Stimulated activated CD4-positive, alpha-beta T cell treated with anti-CD3 and anti-CD28 coated beads, Interleukin-15, amount 100 ng/mL, for 24 hours (primary cell): Measurements from ENCODE around the gene TPK1.
"Not testable (repeated sequence)": the region's sequence is repeated elsewhere in the genome, so short reads cannot be mapped to it uniquely, and the experiment has no call there.

ENCODE experiments used
- DNase-seq: peaks from one replicate; pipeline ENCODE4 v3.0.0-alpha.2; 2020

TPK1 gene

DNA sequence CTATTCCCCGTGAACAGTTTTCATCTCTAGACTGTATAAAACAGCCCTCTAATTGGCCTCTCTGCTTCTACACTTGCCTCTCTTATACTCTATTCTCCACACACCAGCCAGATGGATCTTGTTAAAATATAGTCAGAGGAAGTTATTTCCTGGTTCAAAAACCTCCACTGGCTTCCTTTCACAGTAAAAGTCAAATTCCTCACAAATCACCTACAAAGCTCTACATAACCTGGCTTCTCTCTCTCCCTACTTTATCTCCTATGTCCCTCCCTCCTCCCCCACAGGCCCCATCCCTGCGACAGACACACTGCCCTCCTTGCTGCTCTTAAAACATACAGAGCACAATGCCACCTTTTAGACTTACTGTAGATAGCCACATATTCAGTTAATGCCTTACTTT lies 60.1 kb downstream of the TPK1 start:
- DNase-seq, result no peak

DNA sequence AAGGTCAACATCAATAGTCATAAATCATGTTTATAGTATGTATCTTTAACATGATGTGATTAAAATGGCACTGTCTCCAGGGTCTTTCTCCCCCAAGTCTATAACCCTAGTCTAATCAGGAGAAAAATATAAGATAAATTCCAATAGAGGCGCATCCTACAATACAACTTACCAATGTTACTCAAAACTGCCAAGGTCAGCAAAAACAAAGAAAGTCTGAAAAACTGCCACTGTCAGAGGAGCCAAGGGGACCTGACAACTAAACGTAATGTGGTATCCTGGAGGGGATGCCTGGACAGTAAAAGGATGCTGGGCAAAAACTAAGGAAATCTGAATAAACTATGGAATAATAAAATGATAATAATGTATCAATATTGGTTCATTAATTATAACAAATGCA lies 63.9 kb downstream of the TPK1 start:
- no peak for DNase-seq

DNA sequence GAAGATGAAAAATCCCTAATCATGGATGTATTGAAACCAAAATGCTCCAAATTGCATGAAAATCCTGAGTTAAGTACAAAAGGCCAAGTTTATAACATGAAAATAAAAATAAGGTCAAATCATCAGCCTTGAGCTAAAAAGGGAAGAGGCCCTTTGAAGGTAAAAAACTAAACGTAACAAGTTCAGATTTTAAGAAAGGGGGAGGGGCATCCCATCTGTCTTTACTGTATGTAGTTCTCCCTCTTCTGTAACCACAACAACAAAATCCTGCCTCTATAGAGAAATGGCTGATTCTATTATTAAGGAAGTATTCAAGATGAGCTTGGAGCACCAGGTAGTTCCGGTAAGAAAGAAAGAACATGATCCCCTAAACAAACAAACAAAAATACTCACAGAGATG lies 64.7 kb downstream of the TPK1 start:
- no peak for DNase-seq

DNA sequence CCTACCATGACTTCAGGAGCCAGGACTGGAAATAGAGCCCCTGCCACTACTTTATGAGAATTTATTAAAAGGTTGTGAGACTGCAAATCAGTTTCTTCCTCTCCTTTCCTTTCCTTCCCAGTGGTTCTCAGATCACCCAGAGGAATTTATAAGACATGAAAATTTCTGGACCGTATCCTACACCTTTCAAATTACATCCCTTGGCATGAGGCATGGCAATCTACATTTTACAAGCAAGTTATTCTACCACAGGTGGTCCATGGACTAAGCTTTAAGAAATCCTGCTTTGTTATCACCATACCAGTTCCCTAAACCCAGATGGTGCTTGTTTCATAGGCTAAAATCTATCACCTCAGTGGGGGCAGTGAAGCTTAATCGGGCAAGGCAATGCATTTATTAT lies 66.5 kb downstream of the TPK1 start:
- no peak for DNase-seq

DNA sequence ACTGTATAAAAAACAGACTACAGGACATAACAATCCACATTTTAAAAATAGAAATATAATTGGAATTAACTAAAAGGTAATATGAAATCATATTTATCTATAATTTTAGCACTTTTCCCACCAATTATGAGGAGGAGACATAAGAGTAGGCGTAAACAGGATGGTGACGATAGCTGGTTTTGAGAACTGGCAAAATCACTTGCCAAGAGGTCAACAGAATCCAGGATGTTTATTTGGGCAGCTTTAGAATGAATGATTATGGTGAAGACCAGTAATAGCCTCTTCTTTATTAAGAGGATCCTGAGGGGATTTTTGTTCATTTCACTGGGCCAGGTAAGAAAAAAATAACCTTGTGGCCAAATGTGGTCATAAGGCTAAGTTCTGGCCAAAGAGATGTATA lies 67.2 kb downstream of the TPK1 start:
- DNase-seq, result no peak

DNA sequence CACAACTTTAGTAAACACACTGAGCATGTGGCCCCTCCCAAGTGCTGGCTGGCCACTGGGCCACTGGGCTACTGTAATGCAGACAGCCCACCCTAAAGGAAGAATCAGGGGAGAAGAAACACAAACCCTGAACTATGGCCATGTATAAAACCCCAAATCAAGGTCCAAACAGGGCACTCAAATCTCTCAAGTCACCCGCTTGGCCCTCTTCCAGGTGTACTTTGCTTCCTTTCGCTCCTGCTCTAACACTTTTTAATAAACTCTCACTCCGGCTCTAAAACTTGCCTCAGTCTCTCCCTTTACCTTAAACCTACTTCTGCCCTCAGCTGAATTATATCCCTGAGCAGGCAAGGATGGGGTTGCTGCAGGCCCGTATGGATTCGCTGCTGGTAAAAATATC lies 72.6 kb downstream of the TPK1 start:
- DNase-seq, result no peak

DNA sequence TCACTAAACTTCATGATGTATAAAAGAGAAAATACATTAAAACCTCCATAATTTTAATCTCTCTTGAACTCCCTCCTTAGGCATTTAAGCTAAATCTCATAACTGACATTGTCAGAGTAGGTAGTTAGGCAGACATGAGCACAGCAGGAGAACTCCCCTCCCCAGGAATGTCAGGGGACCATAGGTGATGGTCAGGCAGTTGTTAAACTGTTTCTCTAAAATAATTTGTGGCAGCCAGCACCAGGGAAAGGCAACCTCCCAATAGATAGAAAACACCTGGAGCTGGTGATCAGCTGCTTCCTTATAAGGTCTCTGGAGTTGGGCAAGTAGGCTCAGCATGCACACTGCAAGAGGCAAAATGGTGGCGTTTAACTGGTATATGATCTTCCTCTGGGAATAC lies 73.0 kb downstream of the TPK1 start:
- no peak for DNase-seq

DNA sequence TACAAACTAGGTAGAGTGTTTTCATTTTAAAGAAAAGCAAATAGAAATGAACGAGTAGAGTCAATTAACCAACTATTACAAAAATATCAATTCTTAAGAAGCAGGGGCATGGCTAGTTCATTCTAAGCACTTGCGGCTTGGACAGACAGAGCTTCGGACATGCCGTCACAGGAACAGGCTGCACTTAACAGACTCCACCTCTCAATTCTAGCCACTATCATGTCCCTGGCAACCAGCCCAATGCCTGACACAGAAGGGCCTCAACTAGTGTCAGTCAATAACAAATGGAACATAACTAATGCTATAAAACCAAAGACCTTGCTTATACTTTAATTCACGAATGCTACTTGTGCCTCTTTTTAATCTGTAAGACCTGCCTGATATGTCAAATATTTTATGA lies 74.4 kb downstream of the TPK1 start:
- DNase-seq, result no peak

DNA sequence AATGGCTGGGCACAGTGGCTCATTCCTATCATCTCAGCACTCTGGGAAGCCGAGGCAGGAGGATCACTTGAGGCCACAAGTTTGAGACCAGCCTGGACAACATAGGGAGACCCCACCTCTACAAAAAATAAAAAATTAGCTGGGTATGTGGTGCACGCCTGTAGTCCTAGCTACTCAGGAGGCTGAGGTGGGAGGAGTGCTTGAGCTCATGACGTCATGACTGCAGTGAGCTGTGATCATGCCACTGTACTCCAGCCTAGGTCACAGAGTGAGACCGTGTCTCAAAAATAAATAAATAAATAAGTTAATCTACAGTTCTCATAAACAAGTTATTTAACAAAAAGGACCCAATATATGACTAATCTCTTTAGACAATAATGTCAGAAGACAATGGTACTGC lies 76.2 kb downstream of the TPK1 start:
- DNase-seq, result no peak

DNA sequence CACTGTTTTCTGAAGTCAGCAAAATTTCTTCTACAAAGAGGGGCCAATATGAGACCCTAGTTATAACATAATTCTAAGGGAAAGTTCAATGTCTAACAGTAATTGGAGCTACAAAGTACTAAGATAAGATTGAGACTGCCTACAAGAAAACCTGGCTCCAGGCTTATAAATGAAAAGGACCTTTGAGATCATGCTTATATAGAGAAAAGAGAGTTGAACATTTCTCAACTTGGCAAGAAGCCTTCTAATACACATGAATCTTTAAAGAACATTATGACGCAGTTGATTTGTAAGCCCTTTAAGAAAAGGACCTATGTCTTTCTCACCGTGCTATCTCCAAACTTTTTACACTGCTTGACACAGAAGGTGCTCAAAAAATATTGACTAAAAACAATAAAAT lies 87.9 kb downstream of the TPK1 start:
- DNase-seq, result no peak

DNA sequence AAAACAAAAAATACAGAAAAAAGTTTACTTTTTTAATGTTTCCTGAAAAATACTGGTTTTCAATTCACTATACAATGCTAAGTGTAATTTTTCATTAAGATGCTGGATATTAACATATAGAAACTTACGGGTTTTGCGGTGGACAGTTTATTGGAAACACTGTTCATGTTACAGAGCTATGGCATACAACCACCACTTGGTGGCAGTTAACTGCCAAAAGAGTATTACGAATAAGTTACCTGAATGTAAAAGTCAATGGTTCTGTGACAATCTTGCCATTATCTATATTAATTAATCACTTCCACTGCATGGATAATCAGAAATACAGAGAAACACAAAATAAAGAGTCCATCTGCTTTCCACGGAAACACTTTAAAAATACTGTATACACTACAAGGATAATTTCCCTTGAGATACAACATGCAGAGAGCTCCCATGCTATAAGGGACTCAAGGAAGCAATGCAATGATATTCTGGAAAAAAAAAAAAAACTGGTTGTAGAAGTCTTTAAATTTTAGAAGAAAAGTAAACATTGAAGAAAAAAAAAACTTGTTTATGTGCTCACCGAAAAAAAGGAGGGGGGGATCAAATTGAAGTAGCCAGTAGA lies 97.0 kb downstream of the TPK1 start:
- peak; percentile 13 for DNase-seq

DNA sequence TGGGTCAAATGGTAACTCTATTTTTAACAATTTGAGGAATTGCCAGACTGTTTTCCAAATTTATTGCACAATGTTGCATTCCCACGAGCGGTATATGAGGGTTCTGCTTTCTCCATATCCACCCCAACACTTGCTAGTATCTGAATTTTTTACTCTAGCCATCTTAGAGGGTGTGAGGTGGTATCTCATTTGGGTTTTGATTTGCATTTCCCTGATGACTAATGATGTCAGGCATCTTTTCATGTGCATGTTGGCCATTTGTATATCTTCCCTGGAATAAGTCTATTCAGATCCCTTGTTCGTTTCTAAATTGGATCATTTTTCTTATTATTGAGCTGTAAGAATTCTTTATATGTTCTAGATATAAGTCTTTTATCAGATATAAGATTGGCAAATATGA lies 97.7 kb downstream of the TPK1 start:
- no peak for DNase-seq

DNA sequence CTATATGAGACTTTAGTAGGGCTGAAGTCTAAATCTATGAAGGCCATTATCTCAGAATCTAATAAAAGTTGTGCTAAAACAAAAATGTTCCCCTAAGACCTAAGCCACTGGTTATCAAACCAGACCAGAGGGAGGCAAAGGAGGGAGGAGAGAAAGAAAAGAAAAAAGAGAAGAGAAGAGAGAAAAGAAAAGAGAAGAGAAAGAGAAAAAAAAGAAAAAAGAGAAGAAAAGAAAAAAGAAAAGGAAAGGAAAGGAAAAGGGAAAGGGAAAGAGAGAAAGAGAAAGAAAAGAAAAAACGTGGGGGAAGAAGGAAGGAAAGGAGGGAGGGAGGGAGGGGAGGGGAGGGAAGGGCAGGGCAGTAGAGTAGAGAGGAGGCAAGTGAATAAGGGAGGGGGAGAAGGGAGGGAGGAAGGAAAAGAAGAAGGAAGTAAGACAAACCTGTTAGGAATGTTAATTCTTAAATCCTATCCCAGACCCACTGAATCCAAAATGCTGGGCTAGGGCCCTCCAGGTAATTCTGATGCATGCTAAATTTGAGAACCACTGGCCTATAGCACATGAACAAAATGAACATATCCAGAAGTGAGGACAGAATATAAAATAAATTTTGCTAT lies 98.9 kb downstream of the TPK1 start:
- no peak for DNase-seq

DNA sequence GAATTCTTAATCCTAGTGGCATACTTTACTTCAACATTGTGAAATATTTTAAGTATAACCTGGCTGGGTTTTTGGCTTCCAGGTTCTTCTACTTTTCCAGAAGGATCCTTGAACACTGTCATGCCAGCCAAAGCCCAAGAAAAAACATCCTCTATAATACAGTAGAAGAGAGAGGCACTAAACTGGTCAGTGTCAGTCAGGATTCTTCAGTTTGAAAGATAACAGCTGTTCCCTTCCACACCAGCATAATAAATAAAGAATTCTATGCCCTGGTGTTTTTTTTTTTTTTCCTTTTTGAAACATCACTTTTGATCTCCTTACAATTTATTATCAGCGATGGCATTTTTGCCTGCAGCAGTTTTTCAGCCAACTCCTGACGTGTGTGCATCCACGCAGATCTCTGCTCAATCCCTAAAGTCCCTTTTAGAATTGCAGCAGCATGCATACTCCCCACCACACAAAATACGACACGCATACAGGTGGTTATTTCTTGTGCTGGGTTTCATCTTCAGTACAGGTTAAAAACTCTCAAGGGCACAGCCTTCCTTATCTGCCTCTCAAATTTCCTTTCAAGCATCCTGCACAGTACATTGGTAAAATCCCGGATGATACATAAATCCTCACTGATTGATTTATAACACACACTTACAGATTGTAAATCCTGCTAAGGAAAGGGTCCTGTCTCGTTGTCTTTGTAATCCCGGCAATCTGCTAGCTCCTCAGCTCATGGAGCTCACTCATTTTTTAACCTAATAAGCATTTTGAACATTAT lies 100.2 kb downstream of the TPK1 start:
- no peak for DNase-seq

DNA sequence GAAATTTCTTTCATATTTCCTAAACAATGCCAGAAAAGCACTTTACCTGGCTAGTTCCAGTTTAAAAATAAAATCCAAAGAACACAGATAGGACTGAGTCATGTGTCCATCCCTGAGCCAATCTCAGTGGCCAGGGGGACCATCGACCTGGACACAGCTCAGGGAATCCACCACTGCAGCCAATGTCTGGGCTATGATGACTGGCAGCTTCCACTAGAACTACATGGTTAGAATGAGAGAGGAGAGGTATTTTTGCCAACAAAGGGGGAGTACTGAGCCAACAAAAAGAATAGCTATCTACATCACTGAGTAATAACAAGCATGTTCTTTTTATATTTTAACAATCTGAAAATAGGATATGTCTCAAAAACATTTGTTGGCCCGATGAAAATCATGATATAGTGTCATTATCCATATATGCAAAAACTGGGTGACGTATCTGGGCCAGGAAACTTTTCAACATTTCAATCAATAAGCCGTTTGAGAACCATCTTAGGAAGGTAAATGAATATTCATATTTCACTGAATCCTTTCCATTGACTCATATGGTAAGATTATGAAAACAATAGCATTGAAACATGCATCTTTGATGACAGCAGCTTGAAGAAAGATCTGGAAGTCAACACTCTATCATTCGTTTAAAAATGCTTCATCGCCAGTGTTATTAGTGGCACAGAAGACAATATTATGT lies 104.0 kb downstream of the TPK1 start:
- no peak for DNase-seq

DNA sequence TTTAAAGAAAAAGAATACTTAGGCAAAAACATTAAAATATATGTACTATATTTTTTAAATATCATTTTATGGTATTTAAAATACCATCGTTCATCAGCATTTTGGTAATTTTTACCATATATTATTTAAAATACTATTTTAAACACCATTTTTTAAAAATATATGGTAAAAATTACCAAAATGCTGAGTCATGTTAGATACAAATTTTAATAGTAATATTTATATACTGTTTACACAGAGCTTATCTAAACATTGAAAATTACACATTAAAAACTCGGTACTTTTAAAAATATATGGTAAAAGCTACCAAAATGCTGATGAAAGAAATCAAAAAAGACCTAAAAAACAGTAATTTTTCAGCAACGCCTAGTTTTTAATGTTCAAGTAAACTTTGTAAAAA lies 105.6 kb downstream of the TPK1 start:
- DNase-seq, result no peak

DNA sequence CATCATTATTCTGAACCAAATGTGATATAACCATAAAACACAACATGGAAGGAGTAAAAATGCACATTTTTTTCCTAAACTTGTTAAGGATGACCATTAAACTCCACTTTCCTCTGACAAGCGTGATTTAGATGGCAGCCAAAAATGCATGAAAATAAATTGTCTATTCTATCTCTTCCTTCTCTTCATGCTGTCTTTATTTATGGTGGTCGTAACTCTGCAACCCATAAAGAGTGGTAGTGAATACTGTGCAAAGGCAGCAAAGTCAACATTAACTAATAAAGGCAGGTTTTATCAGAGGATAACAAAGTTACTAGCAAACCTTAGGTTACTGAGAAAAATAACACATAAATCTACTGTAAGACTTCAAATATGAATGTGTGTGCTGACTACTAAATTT lies 106.6 kb downstream of the TPK1 start:
- DNase-seq, result no peak

DNA sequence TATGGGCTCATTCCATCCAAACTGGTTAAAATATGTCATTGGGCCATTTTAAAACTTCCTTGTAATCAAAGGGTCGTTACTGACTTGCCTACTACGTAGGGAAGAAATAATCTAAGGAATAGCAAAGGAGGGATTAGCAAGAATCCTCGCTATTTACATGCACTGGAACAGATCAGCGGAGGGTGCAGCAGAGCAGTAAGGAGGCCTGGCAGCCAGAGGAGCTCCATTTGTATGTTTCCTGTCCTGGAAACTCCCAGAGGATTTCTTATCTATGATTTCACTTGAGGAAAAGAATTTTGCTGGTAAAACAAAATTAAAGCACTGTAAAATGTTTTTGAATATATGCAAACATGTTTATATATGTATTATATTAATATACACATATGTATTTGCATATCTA lies 107.3 kb downstream of the TPK1 start:
- no peak for DNase-seq

DNA sequence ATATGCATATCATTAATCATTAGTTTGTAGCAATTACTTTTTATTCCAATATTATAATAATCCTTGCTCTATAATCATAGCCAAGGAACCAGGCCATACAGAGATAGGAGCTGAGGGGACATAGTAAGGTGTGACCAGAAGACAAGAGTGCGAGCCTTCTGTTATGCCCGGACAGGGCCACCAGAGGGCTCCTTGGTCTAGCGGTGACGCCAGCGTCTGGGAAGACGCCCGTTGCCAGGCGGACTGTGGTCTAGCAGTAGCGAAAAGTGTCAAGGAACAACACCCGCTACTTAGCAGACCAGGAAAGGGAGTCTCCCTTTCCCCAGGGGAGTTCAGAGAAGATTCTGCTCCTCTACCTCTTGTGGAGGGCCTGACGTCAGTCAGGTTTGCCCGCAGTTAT lies 109.0 kb downstream of the TPK1 start:
- DNase-seq, result not testable (repeated sequence)

DNA sequence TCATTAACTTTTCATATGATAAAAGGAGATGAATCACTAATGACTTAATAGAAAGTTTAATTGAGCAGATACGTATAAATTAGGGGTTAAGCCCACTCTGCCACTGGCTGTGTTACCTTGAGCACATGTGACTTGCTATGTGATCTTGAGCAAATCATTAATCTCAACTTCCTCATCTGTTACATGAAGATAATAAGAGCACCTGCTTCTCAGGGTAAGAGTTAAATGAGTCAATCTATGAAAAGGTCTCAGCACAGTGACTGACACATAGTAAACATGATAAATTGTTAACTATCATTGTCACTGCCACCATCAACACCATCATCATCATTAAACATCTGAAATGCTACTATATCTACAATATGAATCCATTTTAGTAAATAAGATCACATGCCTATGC lies 110.8 kb downstream of the TPK1 start:
- DNase-seq, result no peak

DNA sequence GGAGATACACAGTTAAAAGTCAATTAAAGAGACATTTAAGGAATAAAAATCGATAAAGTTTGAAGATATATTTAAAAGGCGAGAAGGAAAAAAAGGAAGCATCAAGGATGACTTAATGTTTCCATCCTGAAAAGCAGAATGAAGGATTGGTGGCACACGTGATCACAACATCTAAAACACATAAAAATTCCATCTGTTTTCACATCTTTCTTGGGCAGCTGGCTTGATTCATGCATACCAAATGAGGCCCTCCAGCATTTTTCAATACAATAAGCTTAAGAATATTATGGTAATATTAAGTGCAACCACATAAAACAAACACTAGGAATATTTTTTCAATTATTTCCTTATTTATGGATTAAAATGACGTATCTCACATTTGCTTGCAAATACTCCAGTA lies 112.6 kb downstream of the TPK1 start:
- DNase-seq, result no peak

DNA sequence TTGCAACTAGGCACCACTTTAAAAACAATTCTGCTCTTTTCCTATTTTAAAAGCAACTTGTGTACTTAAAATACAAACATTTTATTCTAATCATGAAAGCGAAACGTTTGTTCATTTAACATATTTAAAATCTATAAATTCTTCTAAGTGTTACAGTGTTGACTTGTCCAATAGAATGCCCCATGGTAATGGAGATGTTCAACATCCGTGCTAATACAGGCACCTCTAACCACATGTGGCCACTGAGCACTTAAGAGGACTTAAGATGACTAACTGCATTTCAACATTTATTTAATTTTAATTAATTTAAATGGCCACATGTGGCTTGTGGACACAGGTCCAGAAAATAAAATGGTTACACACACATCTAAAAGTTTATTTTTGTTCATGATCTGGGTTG lies 115.1 kb downstream of the TPK1 start:
- DNase-seq, result no peak

DNA sequence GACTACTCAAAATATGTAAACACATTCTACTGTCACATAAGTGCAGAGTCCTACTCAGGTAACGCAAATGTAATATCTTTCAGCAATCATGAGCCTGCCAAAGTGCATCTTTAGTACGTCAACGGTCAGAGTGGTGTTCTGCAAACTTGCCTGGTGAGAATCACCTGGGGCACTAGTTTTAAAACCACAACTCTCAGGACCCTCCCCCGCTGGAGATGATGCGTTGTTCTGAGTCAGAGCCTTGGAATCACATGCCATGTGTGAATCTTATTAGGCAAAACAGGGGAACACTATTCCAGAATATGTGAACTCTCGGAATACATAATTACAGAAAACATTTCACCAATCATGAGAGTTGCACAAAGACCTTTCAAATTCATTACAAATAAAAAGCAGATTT lies 115.7 kb downstream of the TPK1 start:
- peak; percentile 4 for DNase-seq

DNA sequence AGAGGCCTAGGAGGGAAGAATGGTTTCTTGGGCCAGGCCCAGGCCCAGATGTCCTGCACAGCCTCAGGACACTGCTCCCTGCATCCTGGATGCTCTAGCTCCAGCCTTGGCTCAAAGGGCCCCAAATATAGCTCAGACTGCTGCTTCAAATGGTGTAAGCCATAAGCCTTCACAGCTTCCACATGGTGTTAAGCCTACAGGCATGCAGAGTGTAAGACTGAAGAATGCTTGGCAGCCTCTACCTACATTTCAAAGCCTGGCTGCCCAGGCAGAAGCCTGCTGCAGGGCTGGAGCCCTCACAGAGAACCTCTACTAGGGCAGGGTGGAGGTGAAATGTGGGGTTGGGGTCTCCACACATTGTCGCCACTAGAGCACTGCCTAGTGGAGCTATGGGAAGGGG lies 118.1 kb downstream of the TPK1 start:
- DNase-seq, result no peak
